GOT3 (cell line): ENCODE data around the gene LAMB4.

Experiments
- DNase-seq: peaks from one replicate; lab custom pipeline; 2025; ENCODE audit warnings: mixed read lengths; lab: John Stamatoyannopoulos, UW

LAMB4 gene

GRCh38 chr7:108079648-108080591, 50.2 kb downstream of the LAMB4 start:
- DNase-seq, result no peak

GRCh38 chr7:108079276-108079647, 50.9 kb downstream of the LAMB4 start:
- no peak for DNase-seq

GRCh38 chr7:108078691-108079090, 51.5 kb downstream of the LAMB4 start:
- DNase-seq, result no peak

- DNase-seq, result no peak
Observed at GRCh38 chr7:108078211-108078673, 51.9 kb downstream of the LAMB4 start.

- DNase-seq, result no peak
Observed at GRCh38 chr7:108077709-108078108, 52.5 kb downstream of the LAMB4 start.

GRCh38 chr7:108076156-108076555, 54.0 kb downstream of the LAMB4 start:
- no peak for DNase-seq

- no peak for DNase-seq
Observed at GRCh38 chr7:108073305-108074070, 56.7 kb downstream of the LAMB4 start.

- no peak for DNase-seq
Observed at GRCh38 chr7:108072739-108073138, 57.4 kb downstream of the LAMB4 start.

- no peak for DNase-seq
Observed at GRCh38 chr7:108072116-108072515, 58.0 kb downstream of the LAMB4 start.

GRCh38 chr7:108071551-108071950, 58.6 kb downstream of the LAMB4 start:
- no peak for DNase-seq

GRCh38 chr7:108069646-108070045, 60.5 kb downstream of the LAMB4 start:
- DNase-seq, result no peak

- DNase-seq, result no peak
Observed at GRCh38 chr7:108067844-108068243, 62.3 kb downstream of the LAMB4 start.

- DNase-seq, result no peak
Observed at GRCh38 chr7:108066486-108066885, 63.7 kb downstream of the LAMB4 start.

GRCh38 chr7:108063520-108063933, 66.6 kb downstream of the LAMB4 start:
- no peak for DNase-seq

- no peak for DNase-seq
Observed at GRCh38 chr7:108062250-108063014, 67.7 kb downstream of the LAMB4 start.

- DNase-seq, result no peak
Observed at GRCh38 chr7:108059526-108059925, 70.6 kb downstream of the LAMB4 start.

- no peak for DNase-seq
Observed at GRCh38 chr7:108057951-108058481, 72.1 kb downstream of the LAMB4 start.

- DNase-seq, result no peak
Observed at GRCh38 chr7:108055611-108056021, 74.5 kb downstream of the LAMB4 start.

- DNase-seq, result no peak
Observed at GRCh38 chr7:108054537-108054936, 75.6 kb downstream of the LAMB4 start.

GRCh38 chr7:108053250-108053649, 76.9 kb downstream of the LAMB4 start:
- no peak for DNase-seq

- DNase-seq, result no peak
Observed at GRCh38 chr7:108051454-108051853, 78.7 kb downstream of the LAMB4 start.

- DNase-seq, result no peak
Observed at GRCh38 chr7:108049962-108050361, 80.2 kb downstream of the LAMB4 start.
